K562 (cell line): Measurements from ENCODE around the gene DNM1. TPM values are rescaled to one million over a fixed set of nuclear protein-coding genes. Genes with fewer than 3 reads are reported as not detected.
A peak's percentile ranks its signal among the peaks of the same experiment; 100 is the strongest.

Experiments
- CREB3L1 ChIP-seq: fragments of 450-650 bp; IDR thresholded peaks from 2 replicates; pipeline ENCODE4 v1.6.1; 2014; ENCODE audit warnings: low read depth, mild to moderate bottlenecking, moderate library complexity, borderline replicate concordance
- MCM3 ChIP-seq: fragments of 450-650 bp; IDR thresholded peaks from 2 replicates; pipeline ENCODE4 v1.6.1; 2016
- TCF7L2 ChIP-seq: fragments of 150-350 bp; IDR thresholded peaks from 2 replicates; pipeline ENCODE4 v1.6.1; 2016; ENCODE audit warnings: low read depth, mild to moderate bottlenecking, low read length, moderate library complexity
- THAP12 ChIP-seq: fragments of 250-450 bp; sonication (Bioruptor Pico); IDR thresholded peaks from 2 replicates; pipeline ENCODE4 v1.9.0; 2021; ENCODE audit warnings: mild to moderate bottlenecking, inconsistent platforms
- ZNF449 ChIP-seq: fragments of 250-450 bp; sonication (Bioruptor Pico); IDR thresholded peaks from 2 replicates; pipeline ENCODE4 v1.8.0; 2022; ENCODE audit warnings: moderate library complexity, mild to moderate bottlenecking, inconsistent platforms
- ZNF589 ChIP-seq: fragments of 200-800 bp; sonication (Bioruptor generic); IDR thresholded peaks from 2 replicates; pipeline ENCODE4 v1.6.1; 2016; ENCODE audit warnings: low read depth, missing genetic modification characterization, missing compliant biosample characterization
- polyA plus RNA-seq, 8 experiments: library from polyadenylated mRNA; depleted of rRNA in 4 of 8; stranded (reverse) in 5 of 8; unstranded in 3 of 8; fragments of >200 nt; fragmentation: Nextera tagmentation in 2 of 8; fragmentation: Illumina TruSeq in 1 of 8; extraction: Ambion mirVana in 2 of 8; extraction: Trizol in 1 of 8; gene quantifications; 2 replicates each; pipeline versions ENCODE4 v1.2.1 to v1.2.3, GENCODE V29; 2011 to 2014; ENCODE audit warnings: inconsistent platforms in 1 of 8, missing spikeins in 1 of 8
- total RNA-seq, 7 experiments: library from RNA; depleted of rRNA in 6 of 7; stranded (reverse); fragments of >200 nt in 6 of 7; fragmentation: Illumina TruSeq in 2 of 7; extraction: Trizol in 2 of 7; gene quantifications; 2 replicates each; pipeline versions ENCODE4 v1.2.1 to v1.2.3, GENCODE V29; 2011 to 2021; ENCODE audit warnings: low replicate concordance in 1 of 7

DNM1 gene
- total and polyA plus RNA-seq, 9 of the 15 experiments (the other 6 are each of a cell fraction or from before 2014, with no cell fraction given), result 0.39 to 23.1 (median 9.1) TPM

- TF ChIP-seq THAP12 (CRISPR knock-in tag), result peak; percentile 47; the same call in 1 of the 2 replicates
- no peak for TF ChIP-seq ZNF449 (CRISPR knock-in tag)
- 0 out of 2 replicates have a peak, but pooled peaks have one; percentile 22 for TF ChIP-seq CREB3L1
- no peak for TF ChIP-seq MCM3
- TF ChIP-seq ZNF589 (CRISPR knock-in tag), result no peak
- TF ChIP-seq TCF7L2, result no peak
These were observed 750 bp downstream of the DNM1 start (continued) for GRCh38 chr9:128203707-128204551.
